NB4 (cell line): ENCODE data around the gene CEP83.
A peak's percentile ranks its signal among the peaks of the same experiment; 100 is the strongest.

Experiments
- DNase-seq: peaks from one replicate; pipeline ENCODE4 v3.0.0; 2010; ENCODE audit warnings: low read depth
- H3K4me3 ChIP-seq: one replicate; pipeline ENCODE4 v1.5.1; 2011; ENCODE audit warnings: mild to moderate bottlenecking, low read depth, low read length, moderate library complexity
- CTCF ChIP-seq: IDR thresholded peaks from one replicate; pipeline ENCODE4 v1.5.1; 2012; ENCODE audit warnings: low read depth, low read length
- MAX ChIP-seq: IDR thresholded peaks from 2 replicates; pipeline ENCODE4 v1.6.1; 2011; ENCODE audit warnings: low read depth, low read length
- MYC ChIP-seq: IDR thresholded peaks from 2 replicates; pipeline ENCODE4 v1.6.1; 2011; ENCODE audit warnings: low read depth, low read length
- POLR2A ChIP-seq: IDR thresholded peaks from 2 replicates; pipeline ENCODE4 v1.6.1; 2011; ENCODE audit warnings: mild to moderate bottlenecking; ENCODE audit not compliant: insufficient read length; ENCODE audit errors: extremely low read depth

CEP83 gene

GRCh38 chr12:94459728-94460615, at the start of gene CEP83:
TSS of gene CEP83 (minus strand) at chr12:94459867. CDS start at chr12:94412490, 47,377 bp downstream.
- H3K4me3 ChIP-seq = peak within 1 kb of the TSS; percentile 85
- peak; percentile 98 for DNase-seq
- TF ChIP-seq MAX (peak; percentile 89), CTCF (no peak), MYC (peak; percentile 61; the same call in 1 of the 2 replicates), POLR2A (no peak)

GRCh38 chr12:94509317-94509716, 49.6 kb upstream of the CEP83 start:
- no peak for TF ChIP-seq POLR2A
- no peak for DNase-seq
- no peak overlapping the region for H3K4me3 ChIP-seq

GRCh38 chr12:94507455-94507854, 47.8 kb upstream of the CEP83 start:
- DNase-seq = no peak
- no peak overlapping the region for H3K4me3 ChIP-seq
- no peak for TF ChIP-seq MYC
- no peak for TF ChIP-seq CTCF
- TF ChIP-seq POLR2A = no peak
- no peak for TF ChIP-seq MAX

- TF ChIP-seq MYC (no peak), POLR2A (no peak), CTCF (no peak), MAX (no peak)
- no peak overlapping the region for H3K4me3 ChIP-seq
- DNase-seq = no peak
Measured at GRCh38 chr12:94504386-94504785, 44.7 kb upstream of the CEP83 start.

GRCh38 chr12:94503619-94504018, 44.0 kb upstream of the CEP83 start:
- no peak for TF ChIP-seq MYC
- TF ChIP-seq POLR2A = no peak
- no peak for TF ChIP-seq CTCF
- no peak for TF ChIP-seq MAX
- H3K4me3 ChIP-seq = no peak overlapping the region
- DNase-seq = no peak

GRCh38 chr12:94500831-94501567, 41.3 kb upstream of the CEP83 start:
- no peak for DNase-seq
- TF ChIP-seq POLR2A (no peak), MAX (no peak), CTCF (no peak), MYC (no peak)

More at GRCh38 chr12:94500831-94501567, 41.3 kb upstream of the CEP83 start:
- no peak overlapping the region for H3K4me3 ChIP-seq
